ENCODE data around the gene EXOSC10.

DNA sequence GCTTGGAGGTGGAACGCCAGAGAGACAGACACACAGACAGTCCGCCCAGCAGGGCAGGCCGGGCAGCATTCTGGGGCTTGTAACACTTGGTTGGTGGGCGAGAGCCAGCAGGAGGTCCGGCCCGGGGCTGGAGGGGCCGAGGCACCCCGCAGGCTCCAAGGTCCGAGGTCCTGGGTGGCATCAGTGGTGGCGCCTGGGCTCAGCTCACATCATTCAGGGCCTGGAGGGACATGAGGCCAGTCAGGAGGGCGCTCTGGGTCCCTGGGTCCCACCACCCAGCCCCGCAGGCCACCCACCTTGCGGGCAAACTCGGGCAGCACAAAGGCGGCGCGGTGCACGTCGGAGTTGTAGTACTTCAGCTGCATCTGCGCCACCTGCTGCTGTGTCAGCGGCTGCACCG lies 45.0 kb downstream of the EXOSC10 start:
- TF ChIP-seq RCOR1 (IDR thresholded peaks at IDR 0.05; ENCODE audit: low read depth, low read length) (no peak), RAD21 (conservative IDR thresholded peaks at IDR 0.05 in 1 of 2, IDR thresholded peaks at IDR 0.05 in 1 of 2) (no peak), MAFK (IDR thresholded peaks at IDR 0.05; ENCODE audit: partially characterized antibody) (no peak), POLR2A (IDR thresholded peaks at IDR 0.05; ENCODE audit: low read length) (no peak), NR3C1 (IDR thresholded peaks at IDR 0.05) (no peak), MYC (IDR thresholded peaks at IDR 0.05; ENCODE audit: borderline replicate concordance, low read length) (no peak), SREBF2 (IDR thresholded peaks at IDR 0.05) (no peak), HOXA7 (CRISPR knock-in tag; IDR thresholded peaks at IDR 0.05) (no peak)
- TF ChIP-seq, protein P1, sequence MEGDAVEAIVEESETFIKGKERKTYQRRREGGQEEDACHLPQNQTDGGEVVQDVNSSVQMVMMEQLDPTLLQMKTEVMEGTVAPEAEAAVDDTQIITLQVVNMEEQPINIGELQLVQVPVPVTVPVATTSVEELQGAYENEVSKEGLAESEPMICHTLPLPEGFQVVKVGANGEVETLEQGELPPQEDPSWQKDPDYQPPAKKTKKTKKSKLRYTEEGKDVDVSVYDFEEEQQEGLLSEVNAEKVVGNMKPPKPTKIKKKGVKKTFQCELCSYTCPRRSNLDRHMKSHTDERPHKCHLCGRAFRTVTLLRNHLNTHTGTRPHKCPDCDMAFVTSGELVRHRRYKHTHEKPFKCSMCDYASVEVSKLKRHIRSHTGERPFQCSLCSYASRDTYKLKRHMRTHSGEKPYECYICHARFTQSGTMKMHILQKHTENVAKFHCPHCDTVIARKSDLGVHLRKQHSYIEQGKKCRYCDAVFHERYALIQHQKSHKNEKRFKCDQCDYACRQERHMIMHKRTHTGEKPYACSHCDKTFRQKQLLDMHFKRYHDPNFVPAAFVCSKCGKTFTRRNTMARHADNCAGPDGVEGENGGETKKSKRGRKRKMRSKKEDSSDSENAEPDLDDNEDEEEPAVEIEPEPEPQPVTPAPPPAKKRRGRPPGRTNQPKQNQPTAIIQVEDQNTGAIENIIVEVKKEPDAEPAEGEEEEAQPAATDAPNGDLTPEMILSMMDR (IDR thresholded peaks at IDR 0.05) = no peak

All from A549 (cell line).